NCI-H82 treated with DMSO at 0.1 percent for 48 hours (cell line): Measurements from ENCODE around the gene SH3RF1.
"Not testable (repeated sequence)": the region's sequence is repeated elsewhere in the genome, so short reads cannot be mapped to it uniquely, and the experiment has no call there.

Experiments used
- DNase-seq: peaks from one replicate; lab custom pipeline; 2025; ENCODE audit not compliant: unreplicated experiment; lab: John Stamatoyannopoulos, UW

Gene SH3RF1

DNA sequence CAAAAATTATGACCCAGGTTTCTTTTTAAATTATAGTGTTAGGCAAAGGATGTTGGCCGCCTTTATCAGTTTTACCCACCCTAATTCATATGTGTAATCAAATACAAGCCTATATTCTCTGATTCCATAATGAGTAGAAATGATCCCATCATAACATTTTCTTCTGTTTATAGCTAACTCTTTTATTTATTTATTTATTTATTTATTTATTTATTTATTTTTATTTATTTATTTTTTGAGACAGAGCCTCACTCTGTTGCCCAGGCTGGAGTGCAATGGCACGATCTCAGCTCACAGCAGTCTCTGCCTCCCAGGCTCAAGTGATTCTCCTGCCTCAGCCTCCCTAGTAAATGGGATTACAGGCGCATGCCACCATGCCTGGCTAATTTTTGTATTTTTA lies 7.1 kb upstream of the SH3RF1 start:
- DNase-seq = not testable (repeated sequence)

GRCh38 chr4:169275180-169275579 lies 4.4 kb upstream of the SH3RF1 start:
- no peak for DNase-seq

GRCh38 chr4:169274033-169274432 lies 3.3 kb upstream of the SH3RF1 start:
- DNase-seq = no peak

DNA sequence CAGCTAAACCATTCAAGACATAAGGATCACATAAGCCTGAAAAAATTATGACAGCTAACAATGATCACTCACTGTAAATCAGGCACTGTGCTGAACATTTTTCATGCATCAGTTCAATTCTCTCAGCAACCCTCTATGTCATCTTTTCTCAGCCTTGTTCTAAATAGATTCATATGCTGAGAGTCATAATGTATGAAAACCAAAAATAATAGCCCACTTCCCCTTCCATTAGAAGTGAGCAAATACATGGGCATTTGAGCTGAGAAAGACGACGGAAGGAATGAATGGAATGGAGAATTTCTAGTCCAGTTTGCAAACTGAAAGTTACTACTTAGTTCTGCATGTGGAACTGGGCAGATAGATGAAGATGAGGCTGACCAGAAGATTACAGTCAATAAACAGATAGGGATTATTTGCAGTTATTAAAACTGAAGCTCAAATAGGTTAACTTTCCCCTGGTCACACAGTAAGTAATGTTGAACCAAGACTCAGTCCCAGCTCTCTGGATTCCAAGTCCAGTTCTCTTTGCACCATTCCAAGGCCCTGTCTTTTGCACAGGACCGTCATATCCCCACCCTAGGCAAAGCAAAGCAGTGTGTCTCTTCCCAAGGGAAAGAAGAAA lies 1.6 kb upstream of the SH3RF1 start:
- no peak for DNase-seq

DNA sequence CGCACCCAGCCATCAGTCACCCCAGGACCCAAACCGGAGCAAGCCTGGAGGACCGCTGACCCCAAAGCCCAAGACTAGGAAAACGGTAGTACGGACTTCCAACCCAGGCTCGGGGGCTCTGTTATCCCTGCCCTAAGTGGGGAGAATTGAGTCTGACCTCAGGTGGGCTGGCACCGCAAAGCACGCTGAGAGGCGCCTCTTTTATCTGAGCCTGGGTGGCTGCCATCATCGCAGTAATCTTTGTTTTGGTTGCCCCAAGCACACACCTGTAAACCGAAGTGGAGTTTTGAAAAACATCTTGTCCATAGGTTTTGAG lies 894 bp upstream of the SH3RF1 start:
- no peak for DNase-seq

GRCh38 chr4:169269916-169270809 lies 593 bp downstream of the SH3RF1 start:
- DNase-seq = no peak

DNA sequence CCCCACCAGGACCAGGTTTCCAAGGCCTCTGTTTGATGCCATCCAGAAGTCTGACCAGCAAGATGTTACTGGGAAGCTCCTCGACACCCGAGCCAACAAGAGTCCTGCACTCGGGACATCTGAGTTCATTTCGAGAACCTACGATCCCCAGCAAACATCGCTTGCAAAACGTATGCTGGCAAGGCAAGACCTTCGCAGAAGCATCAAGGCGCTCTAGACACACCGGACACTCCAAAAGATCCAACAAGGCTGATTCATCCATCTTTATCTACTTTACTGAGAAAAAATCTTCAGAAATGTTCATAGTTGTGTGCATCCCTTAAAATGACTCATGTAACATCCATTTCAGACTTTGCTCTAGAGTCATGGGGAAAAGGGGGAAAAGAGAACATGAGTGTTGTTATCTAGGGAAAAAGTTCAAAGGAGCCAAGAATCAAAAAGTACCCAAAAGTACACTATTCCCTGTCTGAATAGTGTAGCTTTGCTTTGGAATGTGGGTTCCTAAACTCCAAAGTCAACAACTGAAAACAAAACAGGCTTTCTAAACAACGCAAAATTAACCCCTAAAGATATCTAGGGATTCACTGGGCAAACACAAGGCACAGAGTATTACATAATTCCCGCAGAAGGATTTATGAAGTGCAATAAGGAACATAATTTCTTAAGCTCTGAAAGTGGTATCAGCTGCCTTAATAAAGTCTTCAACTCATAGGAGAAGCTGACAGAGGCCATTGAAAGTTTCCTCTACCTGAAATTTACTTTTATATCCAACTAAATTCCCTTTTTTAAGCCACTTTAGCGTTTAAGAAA lies 1.6 kb downstream of the SH3RF1 start:
- DNase-seq = no peak

GRCh38 chr4:169267070-169267469 lies 3.7 kb downstream of the SH3RF1 start:
- no peak for DNase-seq

GRCh38 chr4:169266661-169267060 lies 4.1 kb downstream of the SH3RF1 start:
- no peak for DNase-seq

- DNase-seq = no peak
Measured at GRCh38 chr4:169266081-169266480, 4.7 kb downstream of the SH3RF1 start.

- DNase-seq = no peak
Measured at GRCh38 chr4:169263791-169264392, 6.9 kb downstream of the SH3RF1 start.

- no peak for DNase-seq
Measured at GRCh38 chr4:169260217-169260866, 10.4 kb downstream of the SH3RF1 start.

- no peak for DNase-seq
Measured at GRCh38 chr4:169259271-169259670, 11.5 kb downstream of the SH3RF1 start.

DNA sequence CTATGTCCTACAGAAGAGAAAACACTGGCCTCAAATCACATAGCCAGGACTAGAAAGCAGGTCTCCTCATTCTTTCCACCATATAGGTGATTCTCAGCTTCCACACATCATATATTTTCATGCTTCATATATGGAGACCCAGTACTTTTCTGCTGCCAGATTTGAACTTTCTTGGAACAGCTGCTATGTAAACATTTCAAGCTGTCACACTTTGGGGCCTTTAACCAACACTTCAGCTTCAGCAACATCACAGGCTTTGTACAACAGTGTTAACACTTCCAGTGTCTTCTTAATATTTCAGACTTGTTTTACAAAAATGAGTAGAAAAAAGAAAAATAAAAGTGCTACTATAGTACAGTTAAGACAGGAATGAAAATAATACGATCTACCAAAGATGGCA lies 12.6 kb downstream of the SH3RF1 start:
- no peak for DNase-seq

DNA sequence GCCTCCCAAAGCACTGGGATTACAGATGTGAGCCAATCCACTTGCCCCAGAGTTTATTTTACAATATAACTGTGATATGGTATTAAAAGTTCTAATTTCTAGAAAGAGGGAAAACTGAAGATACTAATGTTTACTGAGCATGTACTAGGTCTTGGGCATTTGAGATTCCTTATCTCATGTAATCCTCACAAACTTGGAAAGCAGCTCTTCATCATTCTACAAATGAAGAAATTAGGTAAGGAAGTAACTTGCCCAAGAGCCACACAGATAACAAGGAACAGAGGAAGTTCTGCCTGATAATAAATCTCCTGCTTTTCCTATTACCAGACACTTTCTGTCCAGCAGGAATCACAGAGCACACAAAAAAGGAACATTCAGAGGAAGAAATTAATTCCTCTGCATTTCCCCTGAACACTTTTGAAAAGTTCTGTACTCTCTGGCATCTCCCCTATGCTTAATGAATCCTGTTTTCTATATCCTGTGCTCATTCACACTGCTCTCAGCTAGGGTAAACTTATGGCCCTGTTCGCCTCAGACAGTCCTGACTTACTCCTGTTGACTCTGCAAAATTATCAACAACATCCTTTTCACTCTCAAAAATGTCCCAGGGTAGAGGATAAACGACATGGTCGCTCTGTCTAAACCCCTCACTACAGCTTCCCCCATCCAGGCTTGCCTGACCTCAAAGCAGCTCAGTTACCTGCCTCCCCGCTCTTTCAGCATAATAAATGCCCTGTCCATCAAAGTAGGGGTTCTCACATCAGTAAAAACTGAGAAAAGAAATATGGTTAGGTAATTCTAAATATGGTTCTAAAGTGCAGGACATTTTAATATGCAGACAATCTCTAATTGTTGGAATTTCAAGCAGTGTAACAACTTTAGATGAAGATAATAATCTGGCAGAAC lies 13.6 kb downstream of the SH3RF1 start:
- DNase-seq = no peak

GRCh38 chr4:169256101-169256612 lies 14.6 kb downstream of the SH3RF1 start:
- no peak for DNase-seq

GRCh38 chr4:169254546-169254983 lies 16.2 kb downstream of the SH3RF1 start:
- DNase-seq = no peak

GRCh38 chr4:169253904-169254303 lies 16.9 kb downstream of the SH3RF1 start:
- no peak for DNase-seq

GRCh38 chr4:169253113-169253671 lies 17.6 kb downstream of the SH3RF1 start:
- no peak for DNase-seq
